ENCODE measurements around the gene TOLLIP.

Gene TOLLIP

GRCh38 chr11:1229471-1230120 lies 79.8 kb downstream of the TOLLIP start:
- DNase-seq: peak; percentile 14

DNA sequence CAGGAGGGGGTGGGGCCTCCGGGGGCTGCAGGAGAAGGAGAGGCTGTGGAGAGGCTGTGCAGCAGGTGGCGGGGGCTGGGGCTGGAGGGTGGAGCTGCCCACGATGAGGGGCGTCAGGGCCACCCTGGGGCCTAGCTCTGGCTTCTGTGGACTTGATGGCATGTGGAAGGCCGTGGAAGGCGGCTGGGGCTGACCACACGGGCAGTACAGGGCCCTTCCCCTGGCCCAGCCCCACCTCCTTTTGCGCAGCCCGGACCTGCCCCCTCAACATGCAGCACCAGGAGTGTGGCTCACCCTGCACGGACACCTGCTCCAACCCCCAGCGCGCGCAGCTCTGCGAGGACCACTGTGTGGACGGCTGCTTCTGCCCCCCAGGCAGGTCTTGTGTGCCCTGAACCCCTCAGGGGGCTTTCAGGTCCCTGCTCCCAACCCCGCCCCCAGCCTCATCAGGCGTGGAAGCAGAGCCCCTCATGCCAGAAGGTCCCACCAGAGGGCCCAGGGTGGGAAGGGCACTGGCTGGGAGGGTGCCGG lies 80.4 kb downstream of the TOLLIP start:
- peak; percentile 11 for DNase-seq

- DNase-seq: peak; percentile 12
These were observed 81.2 kb downstream of the TOLLIP start for GRCh38 chr11:1228101-1228821.

GRCh38 chr11:1227551-1228100 lies 81.8 kb downstream of the TOLLIP start:
- no peak for DNase-seq

DNA sequence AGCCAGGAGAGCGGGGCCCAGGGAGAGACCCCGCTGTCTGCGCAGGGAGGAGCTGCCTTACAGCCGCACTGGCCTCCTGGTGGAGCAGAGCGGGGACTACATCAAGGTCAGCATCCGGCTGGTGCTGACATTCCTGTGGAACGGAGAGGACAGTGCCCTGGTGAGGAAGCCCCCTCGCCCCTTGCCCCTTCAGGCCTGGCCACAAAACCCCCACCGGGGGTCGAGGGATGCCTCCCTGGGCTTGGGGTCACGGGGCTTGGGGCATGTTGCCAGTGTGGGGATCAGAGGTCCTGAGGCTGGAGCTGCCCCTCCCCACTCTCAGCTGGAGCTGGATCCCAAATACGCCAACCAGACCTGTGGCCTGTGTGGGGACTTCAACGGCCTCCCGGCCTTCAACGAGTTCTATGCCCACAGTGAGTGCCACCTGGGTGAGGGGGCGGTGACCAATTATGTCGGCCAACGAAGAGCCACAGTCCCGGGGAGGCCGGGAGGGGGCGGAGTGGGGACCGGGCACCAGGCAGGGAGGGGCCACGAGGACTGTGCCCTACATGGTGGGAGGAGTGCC lies 82.4 kb downstream of the TOLLIP start:
- DNase-seq: peak; percentile 20

- peak; percentile 21 for DNase-seq
These were observed 83.0 kb downstream of the TOLLIP start for GRCh38 chr11:1226226-1226985.

DNA sequence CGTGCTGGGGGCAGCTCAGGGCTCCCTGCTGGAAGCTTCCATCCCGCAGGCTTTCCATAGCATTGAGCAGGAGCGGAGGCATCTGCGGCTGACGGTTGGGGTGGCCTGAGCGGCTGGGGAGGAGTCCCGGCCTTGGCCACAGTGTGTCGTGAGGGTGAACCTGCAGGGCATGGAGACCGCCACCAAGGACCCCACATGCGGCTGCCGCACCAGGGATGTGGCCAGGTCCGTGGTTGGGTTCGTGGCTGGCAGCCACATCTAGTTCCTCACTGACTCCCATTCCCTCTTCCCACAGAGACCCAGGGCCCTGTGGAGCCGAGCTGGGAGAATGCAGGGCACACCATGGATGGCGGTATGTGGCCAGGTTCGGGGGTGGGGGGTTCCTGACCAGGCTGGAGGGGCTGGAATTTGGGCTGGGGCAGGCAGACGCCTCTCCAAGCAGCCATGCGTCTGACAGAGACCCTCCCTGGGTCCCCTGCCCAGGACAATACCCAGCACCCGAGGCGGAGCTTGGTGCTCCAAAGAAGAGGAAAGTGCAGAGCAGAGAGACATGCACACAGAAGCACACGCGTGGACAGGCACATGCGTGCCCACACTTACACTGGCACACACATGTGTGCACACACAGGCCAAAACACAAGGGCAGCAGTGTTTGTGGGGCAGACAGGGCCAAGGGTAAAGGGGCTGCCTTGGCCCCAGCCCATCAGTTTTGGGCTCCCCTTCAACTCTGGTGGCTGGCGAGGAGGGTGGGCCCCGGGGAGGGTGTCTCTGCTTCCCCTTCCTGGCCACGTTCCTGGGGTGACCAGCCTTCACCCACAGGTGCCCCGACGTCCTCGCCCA lies 83.8 kb downstream of the TOLLIP start:
- DNase-seq: peak; percentile 13

GRCh38 chr11:1224491-1225385 lies 84.7 kb downstream of the TOLLIP start:
- peak; percentile 21 for DNase-seq
